ENCODE results near the gene REEP1. TPM values are rescaled to one million over a fixed set of nuclear protein-coding genes. Genes with fewer than 3 reads are reported as not detected.

The REEP1 gene
- total and polyA plus RNA-seq, 2 donors (not counting 1 experiment from before 2014, with no cell fraction given) = not detected

GRCh38 chr2:86315084-86315483 lies 22.3 kb downstream of the REEP1 start:
- H3K27ac Mint-ChIP-seq = no peak overlapping the region
- Histone ChIP-seq H3K36me3 (replicated peaks in 1 of 2; ENCODE audit: control extremely low read depth in 1 of 2, control insufficient read depth in 1 of 2, extremely low read depth in 1 of 2, insufficient read depth in 2 of 2, low read length in 1 of 2) (no peaks in the 10 kb centered on the region), H3K4me3 (ENCODE audit: control extremely low read depth in 1 of 5, extremely low read depth in 1 of 5, insufficient read depth in 1 of 5, low read depth in 2 of 5, low read length in 4 of 5) (no peak overlapping the region), H3K27me3 (replicated peaks in 1 of 4; ENCODE audit: control extremely low read depth in 1 of 4, control insufficient read depth in 3 of 4, insufficient read depth in 4 of 4, low read length in 3 of 4) (peaks cover 0 to 8% (median 1%) of the 10 kb centered on the region in 4 experiments), H2AFZ (ENCODE audit: insufficient read depth, low read depth, low read length, poor library complexity, severe bottlenecking) (no peak overlapping the region), H3K9ac (ENCODE audit: low read length) (no peak overlapping the region), H3K79me2 (ENCODE audit: control insufficient read depth, insufficient read depth, low read length) (no peaks in the 10 kb centered on the region), H3K9me3 (ENCODE audit: control extremely low read depth in 1 of 3, control insufficient read depth in 2 of 3, insufficient read depth in 1 of 3, low read length in 2 of 3) (no peaks in the 10 kb centered on the region), H3K4me1 (ENCODE audit: control insufficient read depth in 2 of 2, insufficient read depth in 2 of 2, low read length in 2 of 2) (no peaks in the 10 kb centered on the region), H3K27ac (ENCODE audit: low read length in 2 of 2) (no peak overlapping the region), H3K4me2 (replicated peaks; ENCODE audit: low read depth, low read length, poor library complexity, severe bottlenecking) (no peak overlapping the region), H4K20me1 (ENCODE audit: control insufficient read depth, insufficient read depth, low read length, poor library complexity, severe bottlenecking) (no peaks in the 10 kb centered on the region)
- ATAC-seq (ENCODE audit: low read depth) = no peak
- intact Hi-C loops (cut with micrococcal nuclease) = no loop called here
- WGBS (ENCODE audit: insufficient coverage) = 93% methylated on average over 6 of the region's 6 CpGs
- CTCF ChIA-PET = no interaction called here
- TF ChIP-seq, protein P1, sequence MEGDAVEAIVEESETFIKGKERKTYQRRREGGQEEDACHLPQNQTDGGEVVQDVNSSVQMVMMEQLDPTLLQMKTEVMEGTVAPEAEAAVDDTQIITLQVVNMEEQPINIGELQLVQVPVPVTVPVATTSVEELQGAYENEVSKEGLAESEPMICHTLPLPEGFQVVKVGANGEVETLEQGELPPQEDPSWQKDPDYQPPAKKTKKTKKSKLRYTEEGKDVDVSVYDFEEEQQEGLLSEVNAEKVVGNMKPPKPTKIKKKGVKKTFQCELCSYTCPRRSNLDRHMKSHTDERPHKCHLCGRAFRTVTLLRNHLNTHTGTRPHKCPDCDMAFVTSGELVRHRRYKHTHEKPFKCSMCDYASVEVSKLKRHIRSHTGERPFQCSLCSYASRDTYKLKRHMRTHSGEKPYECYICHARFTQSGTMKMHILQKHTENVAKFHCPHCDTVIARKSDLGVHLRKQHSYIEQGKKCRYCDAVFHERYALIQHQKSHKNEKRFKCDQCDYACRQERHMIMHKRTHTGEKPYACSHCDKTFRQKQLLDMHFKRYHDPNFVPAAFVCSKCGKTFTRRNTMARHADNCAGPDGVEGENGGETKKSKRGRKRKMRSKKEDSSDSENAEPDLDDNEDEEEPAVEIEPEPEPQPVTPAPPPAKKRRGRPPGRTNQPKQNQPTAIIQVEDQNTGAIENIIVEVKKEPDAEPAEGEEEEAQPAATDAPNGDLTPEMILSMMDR (IDR thresholded peaks at IDR 0.05) = no peak
- no peak for TF ChIP-seq EZH2 (IDR thresholded peaks at IDR 0.05; ENCODE audit: borderline replicate concordance, insufficient read depth, low read depth, low read length, poor library complexity, severe bottlenecking)
- DNase-seq = no peak
- no peaks in the 10 kb centered on the region for H3K4me1 Mint-ChIP-seq
- POLR2A ChIA-PET = no interaction called here
- peaks cover 13% of the 10 kb centered on the region for H3K27me3 Mint-ChIP-seq
- no peak overlapping the region for H3K4me3 Mint-ChIP-seq
- no peaks in the 10 kb centered on the region for H3K9me3 Mint-ChIP-seq (ENCODE audit: insufficient read depth)

DNA sequence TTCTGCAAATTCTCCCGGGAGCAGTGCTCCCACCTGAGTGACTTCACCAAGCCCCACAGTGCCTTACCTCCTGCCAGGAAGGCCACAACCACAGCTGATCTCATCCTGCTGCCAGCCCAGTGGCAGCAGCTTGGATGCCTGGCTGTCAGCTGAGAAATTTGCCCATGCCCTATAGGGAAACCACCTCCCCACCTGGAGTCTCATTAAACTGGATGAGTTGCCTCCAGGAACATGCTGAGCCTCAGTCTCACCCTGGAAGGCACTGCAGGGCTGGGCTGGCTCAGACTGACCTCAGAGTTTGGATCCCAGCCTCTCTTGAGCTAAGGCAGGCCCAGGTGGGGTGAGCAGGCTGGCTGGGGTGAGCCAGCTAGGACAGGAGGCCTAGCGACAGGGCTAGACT lies 23.3 kb downstream of the REEP1 start:
- intact Hi-C loops (cut with micrococcal nuclease) = no loop called here
- H4K20me1 ChIP-seq (ENCODE audit: control insufficient read depth, insufficient read depth, low read length, poor library complexity, severe bottlenecking) = no peaks in the 10 kb centered on the region
- H2AFZ ChIP-seq (ENCODE audit: insufficient read depth, low read depth, low read length, poor library complexity, severe bottlenecking) = no peak overlapping the region
- H3K79me2 ChIP-seq (ENCODE audit: control insufficient read depth, insufficient read depth, low read length) = no peaks in the 10 kb centered on the region
- no peaks in the 10 kb centered on the region for H3K4me1 ChIP-seq (ENCODE audit: control insufficient read depth in 2 of 2, insufficient read depth in 2 of 2, low read length in 2 of 2)
- H3K36me3 ChIP-seq (replicated peaks in 1 of 2; ENCODE audit: control extremely low read depth in 1 of 2, control insufficient read depth in 1 of 2, extremely low read depth in 1 of 2, insufficient read depth in 2 of 2, low read length in 1 of 2) = no peaks in the 10 kb centered on the region
- Mint-ChIP-seq H3K4me3 (no peak overlapping the region), H3K27me3 (peaks cover 9% of the 10 kb centered on the region), H3K9me3 (ENCODE audit: insufficient read depth) (no peaks in the 10 kb centered on the region), H3K27ac (no peak overlapping the region), H3K4me1 (no peaks in the 10 kb centered on the region)
- H3K9ac ChIP-seq (ENCODE audit: low read length) = no peak overlapping the region
- POLR2A ChIA-PET = no interaction called here
- no peak overlapping the region for H3K27ac ChIP-seq (ENCODE audit: low read length in 2 of 2)
- no peak overlapping the region for H3K4me2 ChIP-seq (replicated peaks; ENCODE audit: low read depth, low read length, poor library complexity, severe bottlenecking)
- H3K27me3 ChIP-seq (replicated peaks in 1 of 4; ENCODE audit: control extremely low read depth in 1 of 4, control insufficient read depth in 3 of 4, insufficient read depth in 4 of 4, low read length in 3 of 4) = peaks cover 0 to 8% (median 0%) of the 10 kb centered on the region in 4 experiments
- CTCF ChIA-PET = no interaction called here
- no peaks in the 10 kb centered on the region for H3K9me3 ChIP-seq (ENCODE audit: control extremely low read depth in 1 of 3, control insufficient read depth in 2 of 3, insufficient read depth in 1 of 3, low read length in 2 of 3)
- WGBS (ENCODE audit: insufficient coverage) = 83% methylated on average over 1 of the region's 2 CpGs
- no peak overlapping the region for H3K4me3 ChIP-seq (ENCODE audit: control extremely low read depth in 1 of 5, extremely low read depth in 1 of 5, insufficient read depth in 1 of 5, low read depth in 2 of 5, low read length in 4 of 5)
- DNase-seq = no peak
- ATAC-seq (ENCODE audit: low read depth) = no peak
- TF ChIP-seq EZH2 (IDR thresholded peaks at IDR 0.05; ENCODE audit: borderline replicate concordance, insufficient read depth, low read depth, low read length, poor library complexity, severe bottlenecking) = no peak
- TF ChIP-seq, protein P1 (IDR thresholded peaks at IDR 0.05) = no peak

Data from B cell (primary cell).